SK-N-MC (cell line): Measurements from ENCODE around the gene EFCAB6.

Source experiments
- EZH2 ChIP-seq: fragments of 200-600 bp; sonication (generic); IDR thresholded peaks from one replicate; pipeline ENCODE4 v1.6.1; 2017; ENCODE audit warnings: antibody characterized with exemption
- POLR2AphosphoS5 ChIP-seq: IDR thresholded peaks from 2 replicates; pipeline ENCODE4 v1.6.1; 2012; ENCODE audit warnings: mild to moderate bottlenecking, low read depth, low read length, borderline replicate concordance

DNA sequence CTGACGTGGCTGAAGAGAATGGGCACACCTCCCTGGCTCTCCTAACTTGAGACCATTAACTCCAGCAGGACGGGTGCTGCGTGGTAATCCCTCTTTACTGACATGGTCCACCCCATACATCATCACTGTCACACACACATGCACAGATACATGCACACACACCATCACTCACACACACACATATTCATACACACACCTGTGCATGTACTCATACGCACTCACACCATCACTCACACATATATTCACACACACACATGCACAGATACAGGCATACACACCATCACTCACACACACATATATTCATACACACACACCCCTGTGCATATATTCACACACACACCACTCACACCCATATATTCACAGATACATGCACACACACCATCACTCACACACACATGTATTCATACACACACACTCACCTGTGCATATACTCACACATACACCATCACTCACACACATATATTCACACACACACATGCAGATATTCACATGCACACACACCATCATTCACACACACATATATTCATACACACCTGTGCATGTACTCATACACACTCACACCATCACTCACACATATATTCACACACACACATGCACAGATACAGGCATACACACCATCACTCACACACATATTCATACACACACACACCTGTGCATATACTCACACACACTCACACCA, 74.8 kb downstream of the EFCAB6 start:
- TF ChIP-seq POLR2AphosphoS5 (no peak), EZH2 (no peak)
